Adipocyte (in vitro differentiated cells): Measurements from ENCODE around the gene LACTBL1.
A peak's percentile ranks its signal among the peaks of the same experiment; 100 is the strongest.

Experiments used
- DNase-seq: peaks from one replicate; pipeline ENCODE4 v3.0.0-alpha.2; 2015; ENCODE audit warnings: low read depth
- H3K27me3 ChIP-seq: replicated peaks from 2 replicates; pipeline ENCODE4 v1.7.0; 2013; ENCODE audit warnings: mild to moderate bottlenecking, low read length, moderate library complexity; ENCODE audit not compliant: control insufficient read depth, insufficient read depth
- H3K36me3 ChIP-seq: 2 replicates; pipeline ENCODE4 v1.7.0; 2013; ENCODE audit warnings: low read length, mild to moderate bottlenecking, moderate library complexity; ENCODE audit not compliant: control insufficient read depth, insufficient read depth, severe bottlenecking
- H3K4me1 ChIP-seq: 2 replicates; pipeline ENCODE4 v1.7.0; 2013; ENCODE audit warnings: mild to moderate bottlenecking, low read length, moderate library complexity; ENCODE audit not compliant: control insufficient read depth, insufficient read depth
- H3K4me3 ChIP-seq: 2 replicates; pipeline ENCODE4 v1.7.0; 2013; ENCODE audit warnings: mild to moderate bottlenecking, low read length, moderate library complexity
- H3K9ac ChIP-seq: 2 replicates; pipeline ENCODE4 v1.7.0; 2013; ENCODE audit warnings: mild to moderate bottlenecking, low read length, moderate library complexity
- H3K9me3 ChIP-seq: 2 replicates; pipeline ENCODE4 v1.7.0; 2013; ENCODE audit warnings: mild to moderate bottlenecking, low read length, moderate library complexity; ENCODE audit not compliant: control insufficient read depth

The LACTBL1 gene

DNA sequence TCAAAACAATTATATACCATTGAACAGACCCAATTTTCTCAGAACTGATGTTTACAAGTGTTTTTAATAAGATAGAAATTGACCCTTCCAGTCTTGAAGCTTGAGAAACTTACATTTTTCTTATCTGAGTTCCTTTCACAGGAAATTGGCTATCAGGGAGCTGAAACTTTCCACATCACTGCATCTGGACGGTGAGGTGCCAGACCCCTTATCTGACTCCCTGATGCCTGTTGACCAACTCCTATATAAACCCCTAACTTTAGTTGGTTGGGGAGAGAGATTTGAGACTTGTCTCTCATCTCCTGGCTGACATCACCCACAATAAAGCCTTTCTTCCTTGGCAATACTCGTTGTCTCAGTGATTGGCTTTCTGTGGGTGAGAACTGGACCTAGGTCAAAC lies 31.4 kb downstream of the LACTBL1 start:
- Histone ChIP-seq H3K9me3 (peaks cover 22% of the 10 kb centered on the region), H3K9ac (no peak overlapping the region), H3K36me3 (no peaks in the 10 kb centered on the region), H3K27me3 (peaks cover 8% of the 10 kb centered on the region), H3K4me3 (no peak overlapping the region), H3K4me1 (no peaks in the 10 kb centered on the region)
- no peak for DNase-seq

DNA sequence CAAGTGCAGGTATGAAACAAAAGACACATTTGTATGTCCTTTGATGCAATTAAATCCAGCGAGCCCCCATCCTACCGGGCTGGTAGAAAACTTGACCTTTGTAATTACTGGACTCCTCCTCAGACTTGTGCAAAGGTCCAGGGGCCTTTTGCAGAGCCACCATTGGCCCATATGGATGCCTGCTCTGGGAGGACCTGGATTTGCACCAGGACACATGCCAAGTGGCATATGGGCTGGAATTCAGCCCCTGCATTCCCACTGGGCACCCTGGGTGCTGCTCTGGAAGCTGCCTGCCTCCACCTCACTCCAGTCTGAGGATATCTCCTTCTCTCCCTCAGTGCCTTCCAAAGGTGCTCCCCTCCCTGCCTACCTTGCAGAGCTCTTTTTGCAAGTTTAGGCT lies 36.0 kb downstream of the LACTBL1 start:
- H3K9me3 ChIP-seq, result peaks cover 40% of the 10 kb centered on the region
- H3K27me3 ChIP-seq, result peaks cover 19% of the 10 kb centered on the region
- H3K36me3 ChIP-seq, result no peaks in the 10 kb centered on the region
- H3K9ac ChIP-seq, result no peak overlapping the region
- H3K4me1 ChIP-seq, result no peaks in the 10 kb centered on the region
- no peak for DNase-seq
- no peak overlapping the region for H3K4me3 ChIP-seq

DNA sequence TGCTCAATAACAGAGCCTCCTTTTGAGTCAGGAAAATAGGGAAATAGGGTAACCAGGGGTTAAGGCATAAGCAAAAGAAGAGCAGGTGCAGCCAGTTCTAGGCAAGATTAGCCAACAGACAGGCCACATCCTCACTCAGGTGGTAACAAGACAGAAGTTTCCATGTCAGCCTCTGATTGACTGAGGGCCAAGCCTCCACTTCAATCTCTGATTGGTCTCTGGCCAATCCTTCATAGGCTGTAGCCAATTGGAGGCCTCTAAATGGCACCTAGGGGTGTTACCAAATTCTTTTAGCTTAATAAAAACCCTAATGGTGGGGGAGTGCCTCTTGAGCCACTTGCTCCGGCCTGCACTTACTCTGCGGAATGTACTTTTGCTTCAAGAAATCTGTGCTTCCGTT lies 37.2 kb downstream of the LACTBL1 start:
- H3K9me3 ChIP-seq, result peaks cover 28% of the 10 kb centered on the region
- no peaks in the 10 kb centered on the region for H3K36me3 ChIP-seq
- no peaks in the 10 kb centered on the region for H3K4me1 ChIP-seq
- no peak for DNase-seq
- H3K9ac ChIP-seq, result no peak overlapping the region
- no peak overlapping the region for H3K4me3 ChIP-seq
- H3K27me3 ChIP-seq, result peaks cover 19% of the 10 kb centered on the region

DNA sequence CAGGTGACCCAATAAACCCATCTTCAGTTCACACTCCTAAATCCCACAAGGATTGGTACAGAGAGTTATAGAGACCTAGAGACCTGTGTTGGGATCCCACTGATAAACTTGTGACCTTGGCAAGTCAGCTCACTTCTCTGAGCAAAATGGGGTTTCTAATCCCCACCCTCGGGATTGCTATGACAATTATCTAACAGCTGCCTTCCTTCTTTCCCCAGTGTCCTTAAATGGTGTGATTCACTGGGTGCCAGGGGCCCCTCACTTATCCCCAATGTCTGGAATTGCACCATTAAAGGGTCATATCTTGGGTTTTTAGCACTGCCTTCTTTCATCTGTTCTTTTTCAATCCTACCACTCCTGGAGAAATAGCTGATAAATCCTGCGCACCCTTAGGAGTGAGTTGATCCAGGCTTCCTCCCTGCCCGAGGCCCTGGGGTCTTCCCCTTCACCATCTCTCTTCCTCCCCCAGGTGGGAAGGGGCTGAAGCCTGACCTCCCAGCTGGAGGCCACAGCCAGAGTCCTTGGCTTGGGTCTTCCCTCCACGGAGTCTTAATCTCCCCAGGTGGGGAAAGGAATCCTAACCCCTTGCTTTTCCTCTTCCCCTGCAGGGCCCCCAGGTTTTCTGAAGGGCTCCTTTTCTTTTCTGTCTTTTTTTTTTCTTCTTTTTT lies 39.7 kb downstream of the LACTBL1 start:
- Histone ChIP-seq H3K9ac (no peak overlapping the region), H3K27me3 (peaks cover 28% of the 10 kb centered on the region), H3K36me3 (no peaks in the 10 kb centered on the region), H3K4me1 (no peaks in the 10 kb centered on the region), H3K4me3 (no peak overlapping the region), H3K9me3 (peaks cover 19% of the 10 kb centered on the region)
- DNase-seq, result no peak

DNA sequence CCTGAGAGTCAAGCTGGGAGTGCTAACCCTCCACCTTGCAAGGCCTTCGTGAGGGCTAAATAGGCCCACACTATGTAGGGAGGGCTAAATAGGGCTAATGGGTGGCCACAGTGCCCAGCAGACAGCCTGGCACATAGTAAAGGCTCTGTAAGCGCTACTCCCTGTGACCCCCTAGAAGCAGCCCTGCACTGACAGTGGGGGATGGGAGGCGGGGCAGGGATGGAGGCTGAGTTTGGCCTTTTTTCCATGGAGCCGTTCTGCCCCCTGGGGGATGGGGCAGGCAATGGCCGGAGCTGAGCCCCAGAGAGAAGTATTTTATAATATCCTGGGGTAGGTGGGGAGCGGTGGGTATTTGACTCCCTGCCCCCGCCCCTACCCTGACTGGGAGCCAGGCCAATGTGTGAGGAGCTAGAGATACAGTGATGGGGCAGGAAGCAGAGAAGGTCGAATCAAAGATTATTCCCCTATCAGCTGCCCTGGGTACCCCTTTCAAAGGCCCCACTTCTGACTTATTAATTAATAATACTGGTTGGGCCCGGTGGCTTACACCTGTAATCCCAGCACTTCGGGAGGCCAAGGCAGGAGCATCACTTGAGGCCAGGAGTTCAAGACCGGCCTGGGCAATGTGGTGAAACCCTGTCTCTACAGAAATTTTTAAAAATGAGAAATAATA lies 42.3 kb downstream of the LACTBL1 start:
- Histone ChIP-seq H3K9ac (no peak overlapping the region), H3K4me1 (no peaks in the 10 kb centered on the region), H3K36me3 (no peaks in the 10 kb centered on the region), H3K27me3 (peaks cover 35% of the 10 kb centered on the region), H3K9me3 (peaks cover 11% of the 10 kb centered on the region), H3K4me3 (no peak overlapping the region)
- peak; percentile 73 for DNase-seq

DNA sequence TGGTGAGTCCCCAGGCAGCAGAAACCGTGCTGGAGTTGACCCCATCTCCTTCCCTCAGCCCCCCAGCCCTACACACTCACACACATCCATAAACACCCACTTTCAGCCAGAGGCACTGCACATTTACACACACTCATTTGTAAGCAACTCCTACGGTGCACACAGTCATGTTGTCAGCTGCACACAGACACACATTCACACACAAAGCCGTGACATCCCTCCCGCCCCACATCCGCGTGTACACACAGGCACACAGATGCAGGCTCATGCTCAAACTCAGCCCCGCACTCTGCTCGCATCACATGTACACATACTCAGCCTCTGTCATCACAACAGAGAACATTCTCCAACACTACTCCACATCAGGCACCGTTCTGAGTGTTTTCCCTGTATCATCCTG lies 47.6 kb downstream of the LACTBL1 start:
- Histone ChIP-seq H3K4me1 (no peaks in the 10 kb centered on the region), H3K4me3 (no peak overlapping the region), H3K9ac (no peak overlapping the region), H3K36me3 (no peaks in the 10 kb centered on the region), H3K27me3 (peaks cover 15% of the 10 kb centered on the region), H3K9me3 (peaks cover 9% of the 10 kb centered on the region)
- no peak for DNase-seq

DNA sequence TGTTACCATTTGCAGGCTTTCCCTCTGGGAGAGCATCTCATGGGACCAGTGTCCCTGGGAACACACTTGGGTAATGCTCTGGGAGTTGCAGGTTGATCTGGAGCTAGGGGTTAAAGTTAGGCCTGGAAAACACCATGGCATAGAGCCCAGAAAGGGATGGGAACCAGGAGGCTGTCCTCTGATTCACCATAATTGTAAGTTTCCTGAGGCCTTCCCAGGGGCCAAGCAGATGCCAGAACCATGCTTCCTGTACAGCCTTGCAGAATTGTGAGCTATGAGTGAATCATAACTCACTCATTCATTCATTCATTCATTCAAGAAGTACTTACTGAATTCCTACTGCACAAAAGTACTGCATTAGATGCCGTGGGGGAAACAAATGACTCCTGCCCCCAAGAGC lies 50.0 kb downstream of the LACTBL1 start:
- Histone ChIP-seq H3K27me3 (peaks cover 10% of the 10 kb centered on the region), H3K36me3 (no peaks in the 10 kb centered on the region), H3K4me3 (no peak overlapping the region), H3K4me1 (peaks cover 5% of the 10 kb centered on the region), H3K9me3 (peaks cover 9% of the 10 kb centered on the region), H3K9ac (no peak overlapping the region)
- DNase-seq, result no peak

DNA sequence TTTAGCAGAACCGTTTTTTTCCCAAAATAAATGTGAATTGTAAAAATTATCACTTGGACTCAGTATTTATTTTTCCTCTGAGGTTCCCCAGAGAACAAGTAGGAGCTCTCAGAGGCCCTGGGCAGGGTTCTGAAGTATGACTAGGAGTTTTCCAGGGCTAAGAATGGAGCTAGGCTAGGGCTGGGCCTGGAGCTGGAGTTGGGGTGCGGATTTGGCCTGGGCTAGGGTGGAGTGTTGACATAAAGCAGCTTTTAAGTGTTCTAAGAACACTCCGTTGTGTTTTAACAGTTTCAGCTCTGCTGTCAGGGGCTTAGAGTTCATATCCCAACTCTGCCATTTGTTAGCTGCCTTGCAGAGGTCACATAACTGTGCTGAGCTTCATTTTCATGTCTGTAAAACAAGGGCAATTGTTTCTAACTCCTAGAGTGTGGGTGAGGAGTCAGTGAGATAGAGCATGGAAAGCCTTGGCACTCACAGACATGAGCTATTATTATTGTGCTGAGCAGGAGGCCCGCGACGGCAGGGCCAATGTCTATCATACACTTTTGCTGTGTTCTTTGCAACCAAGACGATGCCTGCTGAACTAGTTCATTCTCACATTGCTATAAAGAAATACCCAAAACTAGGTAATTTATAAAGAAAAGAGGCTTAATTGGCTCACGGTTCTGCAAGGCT lies 51.1 kb downstream of the LACTBL1 start:
- H3K9me3 ChIP-seq, result peaks cover 9% of the 10 kb centered on the region
- DNase-seq, result no peak
- peaks cover 17% of the 10 kb centered on the region for H3K27me3 ChIP-seq
- no peak overlapping the region for H3K9ac ChIP-seq
- H3K4me1 ChIP-seq, result peaks cover 5% of the 10 kb centered on the region
- H3K4me3 ChIP-seq, result no peak overlapping the region
- H3K36me3 ChIP-seq, result no peaks in the 10 kb centered on the region

DNA sequence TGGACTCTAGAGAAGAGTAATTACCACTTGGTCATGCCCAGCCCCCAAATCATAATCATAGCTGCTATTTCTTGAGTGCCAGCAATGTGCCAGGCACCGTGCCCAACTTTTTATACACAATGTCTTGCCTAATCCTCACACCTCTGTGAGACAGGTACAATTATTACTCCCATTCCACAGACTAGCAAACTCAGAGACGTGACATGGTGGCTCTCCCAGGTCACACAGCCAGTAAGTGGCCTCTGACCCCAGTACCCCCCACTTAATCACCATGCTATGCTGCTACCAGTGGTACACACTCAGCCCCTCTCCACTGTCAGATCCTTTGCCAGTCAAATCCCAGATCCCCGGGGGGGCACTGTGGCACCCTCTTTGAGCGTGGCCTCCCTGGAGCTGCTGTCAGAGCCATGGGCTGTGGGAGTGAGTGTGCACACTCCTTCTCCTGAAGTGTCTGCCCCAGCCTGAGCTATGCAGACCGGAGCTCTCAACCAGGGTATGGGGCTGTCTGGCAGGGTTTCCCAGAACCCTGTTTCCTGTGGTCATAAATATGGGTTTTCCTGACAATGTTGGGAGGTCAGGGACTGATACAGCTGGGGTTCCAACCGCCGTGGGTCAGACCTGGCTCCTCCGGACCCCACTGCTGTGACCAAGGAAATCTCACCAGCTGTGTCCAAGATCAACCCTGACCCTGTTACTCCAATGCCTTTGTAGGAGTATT lies 51.8 kb downstream of the LACTBL1 start:
- DNase-seq, result no peak
- peaks cover 9% of the 10 kb centered on the region for H3K9me3 ChIP-seq
- H3K9ac ChIP-seq, result no peak overlapping the region
- H3K27me3 ChIP-seq, result peaks cover 13% of the 10 kb centered on the region
- no peaks in the 10 kb centered on the region for H3K36me3 ChIP-seq
- H3K4me1 ChIP-seq, result peaks cover 5% of the 10 kb centered on the region
- H3K4me3 ChIP-seq, result no peak overlapping the region

DNA sequence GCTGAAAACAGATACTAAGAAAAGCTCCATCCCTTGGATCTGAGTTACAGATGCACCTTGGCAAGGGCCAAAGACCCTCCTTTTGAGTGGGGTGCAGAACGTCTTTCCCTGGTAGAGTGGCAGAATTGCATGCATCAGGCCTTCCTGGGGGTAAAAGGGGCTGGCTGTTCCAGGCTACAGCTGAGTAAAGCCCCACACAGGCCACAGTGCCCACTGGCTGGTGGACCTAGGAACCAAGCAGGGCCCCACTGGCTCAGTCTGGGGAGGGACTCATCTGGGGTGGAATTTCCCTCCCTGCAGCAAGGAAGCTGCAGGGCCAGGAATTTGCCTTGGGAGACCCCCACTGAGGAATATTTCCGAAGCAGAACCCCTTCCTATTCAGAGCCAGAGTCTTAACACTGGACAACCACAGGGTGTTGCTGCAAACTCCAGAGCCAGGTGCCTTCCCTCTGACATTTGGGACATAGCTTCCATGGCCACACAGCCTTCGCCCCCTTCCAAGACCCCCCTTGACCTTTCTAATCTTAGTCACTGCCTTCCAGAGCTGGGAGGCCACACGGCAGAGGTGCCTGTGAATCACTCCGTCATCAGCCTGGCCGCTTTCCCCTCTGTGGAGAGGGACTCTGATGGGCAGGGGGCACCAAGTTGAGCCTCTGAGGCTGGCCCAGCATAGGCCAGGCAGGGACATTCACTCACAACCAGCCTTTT lies 52.5 kb downstream of the LACTBL1 start:
- peaks cover 5% of the 10 kb centered on the region for H3K4me1 ChIP-seq
- peaks cover 13% of the 10 kb centered on the region for H3K27me3 ChIP-seq
- H3K4me3 ChIP-seq, result no peak overlapping the region
- H3K36me3 ChIP-seq, result no peaks in the 10 kb centered on the region
- peaks cover 9% of the 10 kb centered on the region for H3K9me3 ChIP-seq
- H3K9ac ChIP-seq, result no peak overlapping the region
- DNase-seq, result no peak
